Ascending aorta (tissue), 2 donors: Measurements from ENCODE around the gene SLC9A1. TPM values are rescaled to one million over a fixed set of nuclear protein-coding genes. Genes with fewer than 3 reads are reported as not detected.

Source experiments
- DNase-seq, 2 donors: peaks; one replicate each; pipeline ENCODE4 v3.0.0-alpha.2; 2019; ENCODE audit warnings: low spot score in 2 of 2
- H3K27ac ChIP-seq, 2 donors: fragments of 200-600 bp; sonication (generic); one replicate each; pipeline ENCODE4 v1.5.1; 2016 to 2017; ENCODE audit warnings: mild to moderate bottlenecking in 1 of 2
- H3K27me3 ChIP-seq: fragments of 200-600 bp; sonication (generic); one replicate; pipeline ENCODE4 v1.5.1; 2017
- H3K36me3 ChIP-seq, 2 donors: fragments of 200-600 bp; sonication (generic); one replicate each; pipeline ENCODE4 v1.5.1; 2016
- H3K4me1 ChIP-seq, 2 donors: fragments of 200-600 bp; sonication (generic); one replicate each; pipeline ENCODE4 v1.5.1; 2016 to 2017; ENCODE audit warnings: mild to moderate bottlenecking in 1 of 2
- H3K4me3 ChIP-seq, 2 donors: fragments of 200-600 bp; sonication (generic); one replicate each; pipeline ENCODE4 v1.5.1; 2016 to 2017; ENCODE audit warnings: mild to moderate bottlenecking in 1 of 2
- H3K9me3 ChIP-seq, 2 donors: fragments of 200-600 bp; sonication (generic); one replicate each; pipeline ENCODE4 v1.5.1; 2016
- intact Hi-C: fragments of 100-400 bp; cut with DNase I; formaldehyde crosslinking; loops from one replicate; pipeline ENCODE4 v1.15.1; 2023
- total RNA-seq: library from RNA; depleted of rRNA; stranded (reverse); fragments of >200 nt; gene quantifications from one replicate; pipeline ENCODE4 v1.1.0, GENCODE V29; 2016
- TF ChIP-seq, protein P1 (sequence below), 3 experiments: fragments of 200-600 bp in 2 of 3; fragments of 450-650 bp in 1 of 3; sonication (generic) in 2 of 3; IDR thresholded peaks; one replicate each; pipeline ENCODE4 v1.5.1; 2016 to 2019; ENCODE audit warnings: antibody characterized with exemption in 3 of 3, mild to moderate bottlenecking in 1 of 3, moderate library complexity in 1 of 3

SLC9A1 gene
- total RNA-seq, 1 donor from 2014 or later, result 22.0 TPM

DNA sequence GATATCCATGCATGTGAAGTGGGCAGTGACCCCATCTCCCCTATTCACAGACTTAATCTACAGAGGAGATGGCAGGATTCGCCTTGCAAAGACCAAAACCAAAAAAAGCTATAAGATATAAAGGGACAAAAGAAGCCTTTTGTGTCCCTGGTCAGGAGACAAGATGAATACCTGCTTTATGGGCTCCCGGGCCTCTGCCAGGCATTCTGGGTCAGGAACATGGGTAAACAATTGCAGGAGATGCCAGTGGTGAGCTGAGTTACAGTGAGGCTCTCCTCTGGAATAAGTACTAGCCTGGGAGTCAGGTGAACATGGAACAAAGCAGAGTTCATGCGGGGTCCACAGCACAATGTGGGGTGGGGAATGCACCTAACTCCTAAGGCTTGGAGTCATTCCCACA, 4.7 kb downstream of the SLC9A1 start:
- Histone ChIP-seq H3K4me1 (peaks cover 34 to 48% of the 10 kb centered on the region in 2 donors), H3K36me3 (no peaks in the 10 kb centered on the region), H3K4me3 (no peak overlapping the region), H3K27ac (peak overlapping the region in 1 of 2 donors; percentile 49), H3K27me3 (no peaks in the 10 kb centered on the region), H3K9me3 (no peaks in the 10 kb centered on the region)
- intact Hi-C loops, result loop anchor here (5.0 kb wide), 1 partner anchor 108 kb away; no protein-coding TSS in a partner anchor
- no peak for DNase-seq
- TF ChIP-seq, protein P1, sequence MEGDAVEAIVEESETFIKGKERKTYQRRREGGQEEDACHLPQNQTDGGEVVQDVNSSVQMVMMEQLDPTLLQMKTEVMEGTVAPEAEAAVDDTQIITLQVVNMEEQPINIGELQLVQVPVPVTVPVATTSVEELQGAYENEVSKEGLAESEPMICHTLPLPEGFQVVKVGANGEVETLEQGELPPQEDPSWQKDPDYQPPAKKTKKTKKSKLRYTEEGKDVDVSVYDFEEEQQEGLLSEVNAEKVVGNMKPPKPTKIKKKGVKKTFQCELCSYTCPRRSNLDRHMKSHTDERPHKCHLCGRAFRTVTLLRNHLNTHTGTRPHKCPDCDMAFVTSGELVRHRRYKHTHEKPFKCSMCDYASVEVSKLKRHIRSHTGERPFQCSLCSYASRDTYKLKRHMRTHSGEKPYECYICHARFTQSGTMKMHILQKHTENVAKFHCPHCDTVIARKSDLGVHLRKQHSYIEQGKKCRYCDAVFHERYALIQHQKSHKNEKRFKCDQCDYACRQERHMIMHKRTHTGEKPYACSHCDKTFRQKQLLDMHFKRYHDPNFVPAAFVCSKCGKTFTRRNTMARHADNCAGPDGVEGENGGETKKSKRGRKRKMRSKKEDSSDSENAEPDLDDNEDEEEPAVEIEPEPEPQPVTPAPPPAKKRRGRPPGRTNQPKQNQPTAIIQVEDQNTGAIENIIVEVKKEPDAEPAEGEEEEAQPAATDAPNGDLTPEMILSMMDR (IDR thresholded peaks at IDR 0.05), result no peak

DNA sequence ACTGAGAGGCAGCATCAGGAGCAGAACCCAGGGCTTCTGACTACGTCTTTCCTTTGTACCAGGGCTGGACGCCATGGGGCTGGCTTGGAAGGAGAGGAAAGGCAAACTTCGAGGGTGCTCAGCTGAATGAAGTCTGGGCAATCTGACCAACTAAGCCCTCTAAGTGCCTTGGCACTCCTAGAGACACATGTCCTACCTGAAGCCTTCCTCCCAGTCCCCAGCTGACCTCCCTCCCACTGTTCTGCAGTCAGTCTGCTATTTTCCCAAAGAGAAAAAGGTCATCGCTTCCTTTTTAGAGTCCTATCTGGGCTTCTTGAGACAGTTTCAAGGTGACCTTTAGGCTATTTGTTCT, 5.2 kb downstream of the SLC9A1 start:
- peak overlapping the region; percentile 25 to 49 for H3K27ac ChIP-seq
- H3K36me3 ChIP-seq, result no peaks in the 10 kb centered on the region
- no peak overlapping the region for H3K4me3 ChIP-seq
- H3K27me3 ChIP-seq, result no peaks in the 10 kb centered on the region
- TF ChIP-seq, protein P1 (IDR thresholded peaks at IDR 0.05), result no peak
- peaks cover 35 to 49% of the 10 kb centered on the region in 2 donors for H3K4me1 ChIP-seq
- DNase-seq, result no peak
- intact Hi-C loops, result loop anchor here (5.0 kb wide), 1 partner anchor 107 kb away; no protein-coding TSS in a partner anchor
- H3K9me3 ChIP-seq, result no peaks in the 10 kb centered on the region

DNA sequence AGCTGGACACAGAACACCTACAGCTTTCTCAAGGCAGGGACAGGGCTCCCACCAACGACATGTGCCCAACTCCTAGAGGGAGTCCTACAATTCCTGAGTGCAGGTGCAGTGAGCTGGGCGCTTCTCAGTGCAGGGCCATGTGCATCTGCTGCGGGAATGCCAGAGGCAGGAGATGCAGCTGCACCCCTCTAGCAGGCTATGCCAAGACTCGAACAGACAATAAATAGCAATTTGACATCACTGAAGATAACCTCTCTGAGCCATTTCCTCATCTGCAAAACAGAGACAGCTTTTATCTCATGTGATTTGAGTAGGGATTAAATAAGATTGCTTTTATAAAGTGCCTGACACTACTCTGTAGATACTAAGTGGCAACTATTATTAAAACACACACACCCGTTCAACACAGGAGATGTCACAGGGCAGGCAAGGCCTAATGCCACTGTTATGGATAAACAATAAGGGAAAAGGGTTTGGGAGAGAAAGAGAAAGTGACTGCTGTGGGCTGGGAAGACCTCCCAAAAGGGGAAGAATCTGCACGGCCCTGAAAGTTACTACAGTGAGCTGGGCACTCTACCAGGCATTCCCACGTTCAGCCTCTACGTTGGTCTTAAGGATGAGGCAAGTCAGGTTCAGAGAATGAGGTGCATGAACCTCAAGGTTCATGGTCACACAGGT, 5.7 kb downstream of the SLC9A1 start:
- peaks cover 35 to 47% of the 10 kb centered on the region in 2 donors for H3K4me1 ChIP-seq
- H3K27me3 ChIP-seq, result no peaks in the 10 kb centered on the region
- DNase-seq, result no peak
- H3K4me3 ChIP-seq, result no peak overlapping the region
- no peaks in the 10 kb centered on the region for H3K36me3 ChIP-seq
- no peaks in the 10 kb centered on the region for H3K9me3 ChIP-seq
- intact Hi-C loops, result no loop called here
- H3K27ac ChIP-seq, result peak overlapping the region; percentile 25 to 49
- TF ChIP-seq, protein P1 (IDR thresholded peaks at IDR 0.05), result no peak

DNA sequence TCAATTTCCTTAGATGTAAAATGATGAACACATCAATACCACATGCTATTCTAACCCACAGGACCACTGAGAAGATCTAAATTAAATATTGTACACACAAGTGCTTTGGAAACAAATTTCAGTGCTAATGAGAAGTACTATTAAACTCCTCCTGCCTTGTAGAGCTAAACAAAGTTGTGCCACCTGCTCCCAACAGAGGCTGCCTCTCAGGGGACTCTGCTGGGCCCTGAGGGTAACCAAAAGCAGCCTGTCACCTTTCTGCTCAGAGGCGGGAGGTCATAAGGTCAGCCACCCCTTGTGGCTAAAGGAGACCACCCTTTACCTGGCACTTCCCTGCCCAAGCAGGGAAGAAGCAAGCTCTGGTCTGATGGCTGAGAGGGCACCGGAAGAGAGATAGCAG, 6.3 kb downstream of the SLC9A1 start:
- Histone ChIP-seq H3K36me3 (no peaks in the 10 kb centered on the region), H3K4me3 (no peak overlapping the region), H3K27ac (peak overlapping the region in 1 of 2 donors; percentile 22), H3K27me3 (no peaks in the 10 kb centered on the region), H3K9me3 (no peaks in the 10 kb centered on the region), H3K4me1 (peaks cover 31 to 42% of the 10 kb centered on the region in 2 donors)
- TF ChIP-seq, protein P1 (IDR thresholded peaks at IDR 0.05), result no peak
- intact Hi-C loops, result no loop called here
- no peak for DNase-seq

DNA sequence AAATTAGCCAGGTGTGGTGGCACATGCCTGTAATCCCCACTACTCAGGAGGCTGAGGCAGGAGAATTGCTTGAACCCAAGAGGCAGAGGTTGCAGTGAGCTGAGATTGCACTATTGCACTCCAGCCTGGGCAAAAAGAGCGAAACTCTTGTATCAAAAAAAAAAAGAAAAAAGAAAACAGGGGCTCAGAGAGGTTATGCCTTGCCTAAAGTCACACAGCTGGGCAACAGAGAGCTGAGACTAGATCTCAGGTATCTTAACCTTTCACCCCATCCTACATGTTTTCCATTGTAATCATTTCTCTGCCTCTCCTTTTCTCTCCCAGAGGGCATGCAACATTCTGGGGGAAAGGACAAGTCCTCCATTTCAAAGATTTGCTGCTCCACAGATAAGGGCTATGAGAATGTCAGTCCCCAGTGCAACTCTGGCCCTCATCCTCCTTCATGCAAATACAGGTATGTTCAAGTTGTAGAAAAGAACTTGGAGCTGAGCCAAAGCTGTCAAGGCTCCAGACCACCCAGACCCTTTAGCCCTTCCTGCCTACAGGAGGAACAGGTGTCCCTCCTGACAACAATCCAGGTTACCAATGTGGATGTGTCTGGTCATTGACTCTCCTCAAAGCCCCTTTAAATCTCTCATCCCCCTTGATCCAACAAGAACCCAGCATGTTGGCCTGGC, 6.9 kb downstream of the SLC9A1 start:
- DNase-seq, result no peak
- Histone ChIP-seq H3K4me1 (peaks cover 24 to 40% of the 10 kb centered on the region in 2 donors), H3K36me3 (no peaks in the 10 kb centered on the region), H3K9me3 (no peaks in the 10 kb centered on the region), H3K27me3 (no peaks in the 10 kb centered on the region), H3K4me3 (no peak overlapping the region), H3K27ac (no peak overlapping the region)
- TF ChIP-seq, protein P1 (IDR thresholded peaks at IDR 0.05), result no peak
- intact Hi-C loops, result no loop called here
